Smooth muscle cell (in vitro differentiated cells): ENCODE measurements around the gene ATG7. TPM values are rescaled to one million over a fixed set of nuclear protein-coding genes. Genes with fewer than 3 reads are reported as not detected.

ENCODE experiments used
- DNase-seq: peaks from one replicate; lab custom pipeline; 2025; ENCODE audit not compliant: unreplicated experiment; lab: John Stamatoyannopoulos, UW
- H2AFZ ChIP-seq: fragments of 200-600 bp; sonication (generic); 2 replicates; pipeline ENCODE4 v1.6.0; 2016; ENCODE audit warnings: antibody characterized with exemption, low read depth, mild to moderate bottlenecking
- H3F3A ChIP-seq: fragments of 200-600 bp; sonication (generic); 2 replicates; pipeline ENCODE4 v1.6.0; 2017; ENCODE audit warnings: antibody characterized with exemption, low read depth
- H3K27ac ChIP-seq: fragments of 200-600 bp; sonication (generic); 2 replicates; pipeline ENCODE4 v1.5.1; 2016; ENCODE audit warnings: low read depth, mild to moderate bottlenecking
- H3K27me3 ChIP-seq: fragments of 200-600 bp; sonication (generic); 2 replicates; pipeline ENCODE4 v1.6.1; 2016; ENCODE audit warnings: low read depth, mild to moderate bottlenecking
- H3K36me3 ChIP-seq: fragments of 200-600 bp; sonication (generic); 2 replicates; pipeline ENCODE4 v1.5.1; 2016; ENCODE audit warnings: low read depth
- H3K4me1 ChIP-seq: fragments of 200-600 bp; sonication (generic); 2 replicates; pipeline ENCODE4 v1.5.1; 2016; ENCODE audit warnings: low read depth
- H3K4me2 ChIP-seq: fragments of 200-600 bp; sonication (generic); 2 replicates; pipeline ENCODE4 v1.6.0; 2016; ENCODE audit warnings: mild to moderate bottlenecking
- H3K4me3 ChIP-seq: fragments of 200-600 bp; sonication (generic); 2 replicates; pipeline ENCODE4 v1.5.1; 2016; ENCODE audit warnings: mild to moderate bottlenecking
- H3K79me2 ChIP-seq: fragments of 200-600 bp; sonication (generic); 2 replicates; pipeline ENCODE4 v1.6.0; 2016; ENCODE audit warnings: low read depth, mild to moderate bottlenecking
- H3K9ac ChIP-seq: fragments of 200-600 bp; sonication (generic); 2 replicates; pipeline ENCODE4 v1.6.0; 2016; ENCODE audit warnings: low read depth
- H3K9me3 ChIP-seq: fragments of 200-600 bp; sonication (generic); replicated peaks from 2 replicates; pipeline ENCODE4 v1.5.1; 2016; ENCODE audit warnings: low read depth
- H4K20me1 ChIP-seq: fragments of 200-600 bp; sonication (generic); 2 replicates; pipeline ENCODE4 v1.6.0; 2016; ENCODE audit warnings: low read depth
- WGBS: methylation state at CpG from one replicate; pipeline ENCODE4 v1.1.7; 2016; ENCODE audit warnings: low lambda C conversion rate; 5-methylcytosine and 5-hydroxymethylcytosine counted together
- polyA plus RNA-seq: library from polyadenylated mRNA; unstranded; fragments of >200 nt; fragmentation: Nextera tagmentation; extraction: Ambion mirVana; gene quantifications from 2 replicates; pipeline ENCODE4 v1.2.1, GENCODE V29; 2016
- small RNA-seq: library from RNA; depleted of rRNA; stranded (forward); fragments of <200 nt; gene quantifications from one replicate; pipeline ENCODE3, GENCODE V24; 2014
- total RNA-seq: library from RNA; depleted of rRNA; stranded (reverse); fragments of >200 nt; gene quantifications from 2 replicates; pipeline ENCODE4 v1.2.3, GENCODE V29; 2014
- TF ChIP-seq, protein P1 (sequence below): fragments of 200-600 bp; sonication (generic); IDR thresholded peaks from 2 replicates; pipeline ENCODE4 v1.5.1; 2017; ENCODE audit warnings: borderline replicate concordance, mild to moderate bottlenecking, antibody characterized with exemption; ENCODE audit not compliant: insufficient read depth, poor library complexity, severe bottlenecking

Gene ATG7
- total and polyA plus RNA-seq, 2 experiments from 2014 or later, result 19.4 to 40.3 TPM

DNA sequence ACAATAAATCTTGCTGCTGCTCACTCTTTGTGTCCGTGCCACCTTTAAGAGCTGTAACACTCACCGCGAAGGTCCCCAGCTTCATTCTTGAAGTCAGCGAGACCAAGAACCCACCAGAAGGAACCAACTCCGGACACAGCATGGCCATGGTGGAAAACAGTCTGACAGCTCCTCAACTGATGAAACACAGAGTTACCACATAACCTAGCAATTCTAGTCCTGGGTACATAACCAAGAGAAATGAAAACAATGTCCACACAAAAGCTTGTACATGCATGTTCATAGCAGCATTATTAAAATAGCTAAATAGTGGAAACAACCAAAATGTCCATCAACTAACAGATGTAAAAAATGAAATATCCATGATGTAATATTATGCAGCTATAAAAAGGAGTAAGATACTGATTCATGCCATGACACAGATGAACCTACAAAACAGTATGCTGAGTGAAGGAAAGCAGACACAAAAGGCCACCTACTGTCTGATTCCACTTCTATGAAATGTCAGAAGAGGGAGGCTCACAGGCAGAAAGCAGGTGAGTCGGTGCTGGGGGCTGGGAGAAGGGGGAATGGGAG lies 334.8 kb downstream of the ATG7 start:
- Histone ChIP-seq H3K4me2 (peak overlapping the region; percentile 82), H3K27me3 (no peaks in the 10 kb centered on the region), H3K9ac (peak overlapping the region; percentile 86), H3K79me2 (peaks cover 91% of the 10 kb centered on the region), H2AFZ (no peak overlapping the region), H3K4me3 (no peak overlapping the region), H3K27ac (peak overlapping the region; percentile 97), H4K20me1 (peaks cover 36% of the 10 kb centered on the region), H3K4me1 (peaks cover 79% of the 10 kb centered on the region), H3K36me3 (no peaks in the 10 kb centered on the region), H3F3A (peaks cover 60% of the 10 kb centered on the region), H3K9me3 (no peaks in the 10 kb centered on the region)
- 80% methylated on average over 6 of the region's 6 CpGs for WGBS
- no peak for DNase-seq
- TF ChIP-seq, protein P1, sequence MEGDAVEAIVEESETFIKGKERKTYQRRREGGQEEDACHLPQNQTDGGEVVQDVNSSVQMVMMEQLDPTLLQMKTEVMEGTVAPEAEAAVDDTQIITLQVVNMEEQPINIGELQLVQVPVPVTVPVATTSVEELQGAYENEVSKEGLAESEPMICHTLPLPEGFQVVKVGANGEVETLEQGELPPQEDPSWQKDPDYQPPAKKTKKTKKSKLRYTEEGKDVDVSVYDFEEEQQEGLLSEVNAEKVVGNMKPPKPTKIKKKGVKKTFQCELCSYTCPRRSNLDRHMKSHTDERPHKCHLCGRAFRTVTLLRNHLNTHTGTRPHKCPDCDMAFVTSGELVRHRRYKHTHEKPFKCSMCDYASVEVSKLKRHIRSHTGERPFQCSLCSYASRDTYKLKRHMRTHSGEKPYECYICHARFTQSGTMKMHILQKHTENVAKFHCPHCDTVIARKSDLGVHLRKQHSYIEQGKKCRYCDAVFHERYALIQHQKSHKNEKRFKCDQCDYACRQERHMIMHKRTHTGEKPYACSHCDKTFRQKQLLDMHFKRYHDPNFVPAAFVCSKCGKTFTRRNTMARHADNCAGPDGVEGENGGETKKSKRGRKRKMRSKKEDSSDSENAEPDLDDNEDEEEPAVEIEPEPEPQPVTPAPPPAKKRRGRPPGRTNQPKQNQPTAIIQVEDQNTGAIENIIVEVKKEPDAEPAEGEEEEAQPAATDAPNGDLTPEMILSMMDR, result no peak

Small RNA genes lying within 50 kb of the gene (small RNA-seq; reads per million reads assigned to genes)
- gene AC022001.1, result 0.11 reads per million
- gene AC026185.1, result 0.08 reads per million
- gene AC083855.1, result not detected

Other genes starting within 250 kb of the ATG7 start
- 6.1 and 9.9 TPM in 2 replicates for gene HRH1, start 117.9 kb upstream of the ATG7 start, total RNA-seq
- gene HRH1, start 117.9 kb upstream of the ATG7 start, polyA plus RNA-seq, result 6.3 and 7.3 TPM in 2 replicates